RPMI7951 (cell line): ENCODE measurements around the gene EXOC3. TPM values are rescaled to one million over a fixed set of nuclear protein-coding genes. Genes with fewer than 3 reads are reported as not detected.

Experiments
- DNase-seq: peaks from one replicate; pipeline ENCODE4 v3.0.0-alpha.2; 2012; ENCODE audit warnings: low read depth
- total RNA-seq: library from RNA; depleted of rRNA; stranded (reverse); fragments of >200 nt; shearing (Covaris generic); gene quantifications from 2 replicates; pipeline ENCODE4 v1.2.3, GENCODE V29; 2014

EXOC3 gene
- total RNA-seq, 1 experiment from 2014 or later: 22.7 TPM

GRCh38 chr5:425714-426113 is 17.3 kb upstream of the EXOC3 start:
- DNase-seq: no peak

GRCh38 chr5:426392-426976 is 16.5 kb upstream of the EXOC3 start:
- DNase-seq: no peak

GRCh38 chr5:427415-428087 is 15.4 kb upstream of the EXOC3 start:
- DNase-seq: no peak

GRCh38 chr5:428219-428618 is 14.8 kb upstream of the EXOC3 start:
- no peak for DNase-seq

GRCh38 chr5:428754-429452 is 14.1 kb upstream of the EXOC3 start:
- no peak for DNase-seq

- peak; percentile 54 for DNase-seq
These were observed 13.4 kb upstream of the EXOC3 start for GRCh38 chr5:429453-430188.

- DNase-seq: no peak
These were observed 12.6 kb upstream of the EXOC3 start for GRCh38 chr5:430214-430925.

- DNase-seq: no peak
These were observed 11.8 kb upstream of the EXOC3 start for GRCh38 chr5:431001-431710.

GRCh38 chr5:431711-432050 is 11.3 kb upstream of the EXOC3 start:
- DNase-seq: no peak

GRCh38 chr5:432201-432927 is 10.6 kb upstream of the EXOC3 start:
- DNase-seq: no peak

- DNase-seq: no peak
These were observed 9.8 kb upstream of the EXOC3 start for GRCh38 chr5:432928-433791.

- DNase-seq: no peak
These were observed 9.1 kb upstream of the EXOC3 start for GRCh38 chr5:433836-434235.

GRCh38 chr5:434443-435146 is 8.4 kb upstream of the EXOC3 start:
- no peak for DNase-seq

- no peak for DNase-seq
These were observed 7.7 kb upstream of the EXOC3 start for GRCh38 chr5:435156-435790.

GRCh38 chr5:435961-436640 is 6.9 kb upstream of the EXOC3 start:
- DNase-seq: no peak

- no peak for DNase-seq
These were observed 6.4 kb upstream of the EXOC3 start for GRCh38 chr5:436641-436975.

GRCh38 chr5:437281-437771 is 5.7 kb upstream of the EXOC3 start:
- DNase-seq: no peak

- no peak for DNase-seq
These were observed 4.4 kb upstream of the EXOC3 start for GRCh38 chr5:438481-438981.
